SK-N-SH treated with all-trans-retinoic acid at 6 μM for 48 hours (cell line): ENCODE measurements around the gene RASAL2.

Source experiments
- ATAC-seq: fragments of 200-7000 bp; cut with Tn5 transposase; 3 replicates; pipeline ENCODE4 v1.9.1; 2020; ENCODE audit warnings: mild to moderate bottlenecking, moderate library complexity
- BACH2 ChIP-seq: fragments of 250-450 bp; sonication (Bioruptor Pico); IDR thresholded peaks from 2 replicates; pipeline ENCODE4 v1.9.0; 2021; ENCODE audit warnings: mild to moderate bottlenecking, borderline replicate concordance
- CSDC2 ChIP-seq: fragments of 250-450 bp; sonication (Bioruptor Pico); IDR thresholded peaks from 2 replicates; pipeline ENCODE4 v1.5.0; 2020; ENCODE audit warnings: mild to moderate bottlenecking, moderate library complexity
- ESRRG ChIP-seq: fragments of 250-450 bp; sonication (Bioruptor Pico); IDR thresholded peaks from 2 replicates; pipeline ENCODE4 v1.6.1; 2021; ENCODE audit warnings: mild to moderate bottlenecking
- ISL1 ChIP-seq: fragments of 250-450 bp; sonication (Bioruptor Pico); IDR thresholded peaks from 2 replicates; pipeline ENCODE4 v2.1.2; 2022; ENCODE audit warnings: mild to moderate bottlenecking, moderate library complexity
- OSR1 ChIP-seq: fragments of 250-450 bp; sonication (Bioruptor Pico); IDR thresholded peaks from 2 replicates; pipeline ENCODE4 v1.8.0; 2022; ENCODE audit warnings: moderate library complexity, mild to moderate bottlenecking, inconsistent platforms
- POU6F1 ChIP-seq: fragments of 250-450 bp; sonication (Bioruptor Pico); IDR thresholded peaks from 2 replicates; pipeline ENCODE4 v1.8.0; 2021; ENCODE audit warnings: low read depth, mild to moderate bottlenecking, moderate library complexity, borderline replicate concordance
- PPARA ChIP-seq: fragments of 250-450 bp; sonication (Bioruptor Pico); IDR thresholded peaks from 2 replicates; pipeline ENCODE4 v1.5.0; 2020; ENCODE audit warnings: mild to moderate bottlenecking, borderline replicate concordance
- RARB ChIP-seq: fragments of 250-450 bp; sonication (Bioruptor Pico); IDR thresholded peaks from 2 replicates; pipeline ENCODE4 v1.8.0; 2021; ENCODE audit warnings: mild to moderate bottlenecking, moderate library complexity
- SNAI2 ChIP-seq: fragments of 250-450 bp; sonication (Bioruptor Pico); IDR thresholded peaks from 2 replicates; pipeline ENCODE4 v1.5.0; 2020; ENCODE audit warnings: mild to moderate bottlenecking, moderate library complexity
- TCF4 ChIP-seq: fragments of 250-450 bp; sonication (Bioruptor Pico); IDR thresholded peaks from 2 replicates; pipeline ENCODE4 v1.8.0; 2021; ENCODE audit warnings: mild to moderate bottlenecking, moderate library complexity, borderline replicate concordance
- TOX ChIP-seq: fragments of 250-450 bp; sonication (Bioruptor Pico); IDR thresholded peaks from 2 replicates; pipeline ENCODE4 v1.8.0; 2021; ENCODE audit warnings: mild to moderate bottlenecking, moderate library complexity, borderline replicate concordance
- TSHZ2 ChIP-seq: fragments of 250-450 bp; sonication (Bioruptor Pico); IDR thresholded peaks from 2 replicates; pipeline ENCODE4 v1.5.0; 2020; ENCODE audit warnings: mild to moderate bottlenecking, moderate library complexity
- ZFP3 ChIP-seq: fragments of 250-450 bp; sonication (Bioruptor Pico); IDR thresholded peaks from 2 replicates; pipeline ENCODE4 v1.5.0; 2020; ENCODE audit warnings: mild to moderate bottlenecking, moderate library complexity
- ZFP30 ChIP-seq: fragments of 450-650 bp; formaldehyde crosslinking; IDR thresholded peaks from 2 replicates; pipeline ENCODE4 v1.5.0; 2022; ENCODE audit warnings: mild to moderate bottlenecking, moderate library complexity
- ZNF565 ChIP-seq: fragments of 450-650 bp; formaldehyde crosslinking; conservative IDR thresholded peaks from 2 replicates; pipeline ENCODE4 v1.5.0; 2020; ENCODE audit warnings: low read depth, mild to moderate bottlenecking, moderate library complexity
- ZNF70 ChIP-seq: fragments of 450-650 bp; formaldehyde crosslinking; IDR thresholded peaks from 2 replicates; pipeline ENCODE4 v1.5.0; 2020; ENCODE audit warnings: mild to moderate bottlenecking, moderate library complexity
- ZNF8 ChIP-seq: fragments of 450-650 bp; formaldehyde crosslinking; IDR thresholded peaks from 2 replicates; pipeline ENCODE4 v1.5.0; 2020; ENCODE audit warnings: mild to moderate bottlenecking, moderate library complexity

RASAL2 gene

GRCh38 chr1:178093951-178094738 lies at the start of gene RASAL2:
RASAL2 (plus strand) TSS chr1:178094104; CDS start chr1:178094493, 389 bp downstream.
- ATAC-seq = peak; percentile 81
- TF ChIP-seq TSHZ2 (CRISPR knock-in tag) = no peak
- no peak for TF ChIP-seq ZNF565 (CRISPR knock-in tag)
- no peak for TF ChIP-seq CSDC2 (CRISPR knock-in tag)
- TF ChIP-seq BACH2 (CRISPR knock-in tag) = no peak
- TF ChIP-seq POU6F1 (CRISPR knock-in tag) = no peak
- no peak for TF ChIP-seq TCF4 (CRISPR knock-in tag)
- TF ChIP-seq TOX (CRISPR knock-in tag) = no peak
- TF ChIP-seq ESRRG = no peak
- no peak for TF ChIP-seq ZNF70 (CRISPR knock-in tag)

GRCh38 chr1:178046591-178047270 lies 47.2 kb upstream of the RASAL2 start:
- TF ChIP-seq TOX (CRISPR knock-in tag) (no peak), TSHZ2 (CRISPR knock-in tag) (no peak), POU6F1 (CRISPR knock-in tag) (no peak)
- ATAC-seq = no peak

- ATAC-seq = peak; percentile 16; the same call in 1 of the 3 replicates
- no peak for TF ChIP-seq PPARA (CRISPR knock-in tag)
Measured at GRCh38 chr1:178047403-178048093, 46.4 kb upstream of the RASAL2 start.

- peak; percentile 26; the same call in 1 of the 3 replicates for ATAC-seq
- no peak for TF ChIP-seq ZNF70 (CRISPR knock-in tag)
- TF ChIP-seq BACH2 (CRISPR knock-in tag) = no peak
- TF ChIP-seq ZFP3 (CRISPR knock-in tag) = no peak
- no peak for TF ChIP-seq PPARA (CRISPR knock-in tag)
- no peak for TF ChIP-seq SNAI2 (CRISPR knock-in tag)
- TF ChIP-seq RARB (CRISPR knock-in tag) = no peak
- no peak for TF ChIP-seq POU6F1 (CRISPR knock-in tag)
- TF ChIP-seq ISL1 (CRISPR knock-in tag) = no peak
- no peak for TF ChIP-seq OSR1 (CRISPR knock-in tag)
- no peak for TF ChIP-seq ZNF565 (CRISPR knock-in tag)
- TF ChIP-seq ZFP30 = no peak
- TF ChIP-seq TOX (CRISPR knock-in tag) = no peak
- no peak for TF ChIP-seq ESRRG
- TF ChIP-seq ZNF8 (CRISPR knock-in tag) = no peak
- TF ChIP-seq TSHZ2 (CRISPR knock-in tag) = no peak
- TF ChIP-seq CSDC2 (CRISPR knock-in tag) = no peak
Measured at GRCh38 chr1:178048426-178048825, 45.5 kb upstream of the RASAL2 start.
